H1 (cell line): ENCODE results near the gene FOXN3. TPM values are rescaled to one million over a fixed set of nuclear protein-coding genes. Genes with fewer than 3 reads are reported as not detected.

Experiments
- CTCF ChIA-PET: fragments of 300-600 bp; sonication (Branson Sonifier 250); formaldehyde crosslinking; loops from one replicate; lab custom pipeline; 2021; ENCODE audit not compliant: partially characterized antibody; lab: Charles Lee
- POLR2A ChIA-PET: fragments of 300-600 bp; sonication (Branson Sonifier 250); formaldehyde crosslinking; loops from one replicate; lab custom pipeline; 2021; ENCODE audit warnings: inconsistent platforms; ENCODE audit not compliant: partially characterized antibody; lab: Charles Lee
- DNase-seq, 2 experiments: peaks; one replicate each; pipeline versions ENCODE4 v3.0.0 to v3.0.0-alpha.2; 2010 to 2022; ENCODE audit warnings: low spot score in 2 of 2, low read depth in 1 of 2, mixed read lengths in 1 of 2
- FAIRE-seq: peaks from 2 replicates; lab custom pipeline; 2011; peaks lifted over from hg19 to GRCh38; lab: Jason Lieb, UNC
- H2AFZ ChIP-seq: 2 replicates; pipeline ENCODE4 v1.8.1; 2012; ENCODE audit warnings: low read length, inconsistent platforms
- H2AK5ac ChIP-seq: 2 replicates; pipeline ENCODE4 v1.6.1; 2013; ENCODE audit warnings: low read depth, low read length
- H2BK120ac ChIP-seq: replicated peaks from 2 replicates; pipeline ENCODE3; 2013; ENCODE audit warnings: low read depth, low read length, inconsistent platforms
- H2BK12ac ChIP-seq: 2 replicates; pipeline ENCODE4 v1.6.1; 2013; ENCODE audit warnings: low read depth, low read length
- H2BK15ac ChIP-seq: 2 replicates; pipeline ENCODE4 v1.6.1; 2013; ENCODE audit warnings: low read length
- H2BK20ac ChIP-seq: 2 replicates; pipeline ENCODE4 v1.6.1; 2013; ENCODE audit warnings: low read length
- H2BK5ac ChIP-seq: 2 replicates; pipeline ENCODE4 v1.6.1; 2013; ENCODE audit warnings: low read depth, low read length
- H3K14ac ChIP-seq: 2 replicates; pipeline ENCODE4 v1.6.1; 2013; ENCODE audit warnings: inconsistent platforms; ENCODE audit not compliant: insufficient read length
- H3K18ac ChIP-seq: 2 replicates; pipeline ENCODE4 v1.6.1; 2013; ENCODE audit warnings: low read length; ENCODE audit errors: extremely low read depth
- H3K23ac ChIP-seq: 2 replicates; pipeline ENCODE4 v1.6.1; 2013; ENCODE audit warnings: inconsistent platforms; ENCODE audit not compliant: insufficient read length
- H3K23me2 ChIP-seq: 2 replicates; pipeline ENCODE4 v1.6.1; 2013; ENCODE audit warnings: low read depth, low read length
- H3K27ac ChIP-seq: 2 replicates; pipeline ENCODE4 v1.6.1; 2011; ENCODE audit warnings: low read depth, low read length, inconsistent platforms
- H3K27me3 ChIP-seq, 4 experiments: replicated peaks in 1 of 4; 1 replicate in 1 of 4; 2 replicates in 3 of 4; pipeline versions ENCODE4 v1.6.1 to v1.8.1; 2011 to 2013; ENCODE audit warnings: low read length in 3 of 4, mild to moderate bottlenecking in 3 of 4, inconsistent platforms in 2 of 4, mixed read lengths in 2 of 4, moderate library complexity in 1 of 4; ENCODE audit not compliant: control insufficient read depth in 3 of 4, insufficient read depth in 3 of 4; ENCODE audit errors: extremely low read depth in 1 of 4
- H3K36me3 ChIP-seq, 4 experiments: 2 replicates each; pipeline versions ENCODE4 v1.6.1 to v1.8.1; 2011 to 2013; ENCODE audit warnings: mild to moderate bottlenecking in 4 of 4, low read length in 3 of 4, moderate library complexity in 2 of 4, control low read depth in 1 of 4, inconsistent platforms in 1 of 4; ENCODE audit not compliant: insufficient read depth in 4 of 4, control insufficient read depth in 2 of 4
- H3K4ac ChIP-seq: replicated peaks from 2 replicates; pipeline ENCODE3; 2013; ENCODE audit warnings: low read length, low read depth, mixed read lengths, inconsistent platforms; ENCODE audit not compliant: insufficient read length
- H3K4me1 ChIP-seq, 4 experiments: replicated peaks in 1 of 4; 1 replicate in 1 of 4; 2 replicates in 3 of 4; pipeline versions ENCODE4 v1.6.1 to v1.8.1; 2011 to 2013; ENCODE audit warnings: low read length in 3 of 4, inconsistent platforms in 2 of 4, mixed read lengths in 1 of 4; ENCODE audit not compliant: insufficient read depth in 4 of 4, control insufficient read depth in 3 of 4
- H3K4me2 ChIP-seq, 2 experiments: 2 replicates each; pipeline versions ENCODE4 v1.6.1 to v1.8.1; 2011 to 2013; ENCODE audit warnings: low read depth in 2 of 2, low read length in 2 of 2, control low read depth in 1 of 2, inconsistent platforms in 1 of 2, mild to moderate bottlenecking in 1 of 2; ENCODE audit not compliant: insufficient read depth in 1 of 2
- H3K4me3 ChIP-seq, 4 experiments: fragments of 200-600, 300-600 bp in 1 of 4; sonication (generic), shearing (Covaris generic), sonication (Bioruptor Twin) in 1 of 4; 2 replicates each; pipeline versions ENCODE4 v1.5.1 to v1.8.1; 2011 to 2016; ENCODE audit warnings: low read length in 4 of 4, low read depth in 3 of 4, control low read depth in 2 of 4, inconsistent platforms in 2 of 4, mild to moderate bottlenecking in 2 of 4, mixed read lengths in 1 of 4, moderate library complexity in 1 of 4; ENCODE audit not compliant: insufficient read depth in 2 of 4; ENCODE audit errors: extremely low read depth in 1 of 4
- H3K56ac ChIP-seq: replicated peaks from 2 replicates; pipeline ENCODE3; 2013; ENCODE audit warnings: low read depth, mild to moderate bottlenecking, mixed read lengths, low read length, inconsistent platforms; ENCODE audit not compliant: insufficient read length
- H3K79me1 ChIP-seq: 2 replicates; pipeline ENCODE4 v1.6.1; 2013; ENCODE audit warnings: low read depth, low read length, control low read depth
- H3K79me2 ChIP-seq, 2 experiments: 2 replicates each; pipeline versions ENCODE4 v1.6.1 to v1.8.1; 2012 to 2013; ENCODE audit warnings: low read length in 2 of 2, mild to moderate bottlenecking in 2 of 2, inconsistent platforms in 1 of 2; ENCODE audit not compliant: insufficient read depth in 2 of 2, control insufficient read depth in 1 of 2
- H3K9ac ChIP-seq, 4 experiments: replicated peaks in 1 of 4; 1 replicate in 1 of 4; 2 replicates in 3 of 4; pipeline versions ENCODE4 v1.6.1 to v1.8.1; 2011 to 2013; ENCODE audit warnings: low read depth in 3 of 4, low read length in 3 of 4, control low read depth in 2 of 4, mild to moderate bottlenecking in 2 of 4, moderate library complexity in 2 of 4, inconsistent platforms in 1 of 4; ENCODE audit errors: extremely low read depth in 1 of 4
- H3K9me3 ChIP-seq, 2 experiments: 2 replicates each; pipeline versions ENCODE4 v1.6.1 to v1.8.1; 2012 to 2013; ENCODE audit warnings: mild to moderate bottlenecking in 2 of 2, moderate library complexity in 2 of 2, control low read depth in 1 of 2, inconsistent platforms in 1 of 2, low read depth in 1 of 2, low read length in 1 of 2, mixed read lengths in 1 of 2; ENCODE audit not compliant: insufficient read depth in 2 of 2
- H4K20me1 ChIP-seq, 2 experiments: replicated peaks in 1 of 2; 2 replicates each; pipeline versions ENCODE3 to v1.8.1; 2011 to 2013; ENCODE audit warnings: inconsistent platforms in 2 of 2, low read length in 2 of 2, mild to moderate bottlenecking in 1 of 2; ENCODE audit not compliant: insufficient read depth in 2 of 2, control insufficient read depth in 1 of 2
- H4K5ac ChIP-seq: 2 replicates; pipeline ENCODE4 v1.6.1; 2013; ENCODE audit warnings: low read length, low read depth, mixed read lengths, inconsistent platforms; ENCODE audit not compliant: insufficient read length
- H4K8ac ChIP-seq: 2 replicates; pipeline ENCODE4 v1.8.0; 2013; ENCODE audit warnings: mild to moderate bottlenecking, moderate library complexity, low read length, inconsistent platforms; ENCODE audit not compliant: insufficient read depth; ENCODE audit errors: extremely low read depth
- H4K91ac ChIP-seq: replicated peaks from 2 replicates; pipeline ENCODE3; 2013; ENCODE audit warnings: low read length, mixed read lengths, inconsistent platforms; ENCODE audit not compliant: insufficient read length
- CBX8 ChIP-seq: fragments of 300-800, 300-1000 bp; sonication (generic); IDR thresholded peaks from 2 replicates; pipeline ENCODE4 v1.7.1; 2016; ENCODE audit warnings: low read depth, low read length, borderline replicate concordance
- FOSL1 ChIP-seq: IDR thresholded peaks from 2 replicates; pipeline ENCODE4 v1.6.1; 2011; ENCODE audit warnings: mild to moderate bottlenecking, low read depth, low read length, moderate library complexity; ENCODE audit not compliant: insufficient read depth
- MAFK ChIP-seq: IDR thresholded peaks from 2 replicates; pipeline ENCODE4 v1.6.1; 2012; ENCODE audit warnings: low read depth, mild to moderate bottlenecking, improper control_type of control experiment, low read length
- POLR2AphosphoS5 ChIP-seq: IDR thresholded peaks from 2 replicates; pipeline ENCODE4 v1.6.1; 2011; ENCODE audit warnings: low read depth, low read length
- RAD21 ChIP-seq, 2 experiments: IDR thresholded peaks in 1 of 2; conservative IDR thresholded peaks in 1 of 2; 2 replicates each; pipeline ENCODE4 v1.6.1; 2011; ENCODE audit warnings: low read depth in 2 of 2, low read length in 2 of 2, improper control_type of control experiment in 1 of 2, inconsistent platforms in 1 of 2, mild to moderate bottlenecking in 1 of 2, moderate library complexity in 1 of 2
- RBBP5 ChIP-seq: IDR thresholded peaks from 2 replicates; pipeline ENCODE4 v1.7.1; 2012; ENCODE audit warnings: low read depth, mild to moderate bottlenecking, inconsistent platforms, low read length, moderate library complexity, borderline replicate concordance
- WGBS, 2 experiments: shearing (Covaris generic) in 1 of 2; methylation state at CpG; one replicate each; pipeline versions ENCODE4 v1.1.6 to v1.1.7; 2013 to 2015; ENCODE audit warnings: low lambda C conversion rate in 2 of 2, mixed read lengths in 2 of 2, inconsistent platforms in 1 of 2, low coverage in 1 of 2, missing lambda C conversion rate in 1 of 2; ENCODE audit not compliant: insufficient replicate concordance in 2 of 2, insufficient coverage in 1 of 2, insufficient read length in 1 of 2; ENCODE audit errors: extremely low coverage in 1 of 2, missing lambda C conversion rate in 1 of 2; 5-methylcytosine and 5-hydroxymethylcytosine counted together
- polyA plus RNA-seq, 7 experiments: library from polyadenylated mRNA; depleted of rRNA in 3 of 7; stranded (reverse) in 5 of 7; unstranded in 2 of 7; fragments of >200 nt in 5 of 7; fragments of 200-250 nt in 2 of 7; gene quantifications; 1 replicate in 5 of 7; 2 replicates in 1 of 7; 4 replicates in 1 of 7; pipeline versions ENCODE4 v1.2.1 to v1.2.3, GENCODE V29; 2011 to 2013; ENCODE audit warnings: missing spikeins in 2 of 7, mixed read lengths in 2 of 7
- total RNA-seq: library from RNA; stranded (reverse); fragmentation: NEBNext Ultra II Directional; extraction: Animal tissue kit (Norgen Biotek cat#: 25700); gene quantifications from 2 replicates; pipeline ENCODE4 v1.2.1, GENCODE V29; 2021
- TF ChIP-seq, protein P1 (sequence below), 3 experiments: IDR thresholded peaks; 1 replicate in 2 of 3; 2 replicates in 1 of 3; pipeline versions ENCODE4 v1.5.1 to v1.6.1; 2011; ENCODE audit warnings: low read length in 3 of 3, mild to moderate bottlenecking in 3 of 3, inconsistent platforms in 2 of 3, low read depth in 1 of 3, moderate library complexity in 1 of 3; ENCODE audit not compliant: insufficient read depth in 1 of 3; ENCODE audit errors: control extremely low read depth in 1 of 3

Gene FOXN3
- total and polyA plus RNA-seq, 2 of the 8 experiments (the other 6 are each of a cell fraction or from before 2014, with no cell fraction given) = 52.6 to 178 TPM

DNA sequence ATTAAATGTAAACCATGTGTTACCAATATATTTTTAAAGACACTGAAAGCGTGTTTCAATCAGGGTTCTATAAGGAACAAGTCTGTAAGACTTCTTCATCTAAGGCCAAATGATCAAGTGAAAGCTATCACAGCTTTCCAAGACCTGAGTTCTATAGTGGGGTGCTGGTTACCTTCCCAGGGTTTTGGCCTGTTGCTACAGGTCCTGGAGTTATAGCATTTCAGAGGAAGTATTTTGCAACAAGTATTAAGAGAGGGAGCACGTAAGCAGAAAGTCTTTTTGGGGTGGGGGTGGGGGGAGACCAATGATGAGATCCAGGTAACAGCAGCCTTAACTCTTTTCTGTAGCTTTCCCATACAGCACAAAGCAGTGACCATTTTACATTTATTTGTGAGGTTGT lies 43.8 kb downstream of the FOXN3 start:
- CTCF ChIA-PET = interaction anchor here (0.6 to 0.7 kb wide), 2 partner anchors 141 to 167 kb away, joined by 3 to 5 read pairs; no protein-coding TSS in a partner anchor
- Histone ChIP-seq H3K27me3 (no peaks in the 10 kb centered on the region), H2BK120ac (no peak overlapping the region), H3K4ac (no peak overlapping the region), H3K36me3 (no peaks in the 10 kb centered on the region), H2BK12ac (no peak overlapping the region), H3K56ac (no peak overlapping the region), H3K4me2 (no peak overlapping the region), H2BK5ac (no peak overlapping the region), H4K8ac (no peak overlapping the region), H3K9me3 (no peaks in the 10 kb centered on the region), H3K27ac (no peak overlapping the region), H3K79me2 (peaks cover 17 to 100% of the 10 kb centered on the region in 2 experiments), H4K20me1 (peaks cover 7 to 10% of the 10 kb centered on the region in 2 experiments), H2AK5ac (no peak overlapping the region), H2AFZ (no peak overlapping the region), H3K4me3 (no peak overlapping the region), H3K23ac (no peak overlapping the region), H3K14ac (no peak overlapping the region), H3K23me2 (no peaks in the 10 kb centered on the region), H2BK20ac (no peak overlapping the region), H3K4me1 (peaks cover 0 to 15% (median 8%) of the 10 kb centered on the region in 4 experiments; a peak in 5 of 7 replicates), H4K91ac (no peak overlapping the region), H4K5ac (no peak overlapping the region), H3K79me1 (peaks cover 6% of the 10 kb centered on the region; the same call in 1 of the 2 replicates), H3K18ac (no peak overlapping the region), H2BK15ac (no peak overlapping the region), H3K9ac (no peak overlapping the region)
- 76% methylated on average over 2 of the region's 2 CpGs; no CpG with 5 or more reads in 1 of the 2 experiments for WGBS, 2 experiments
- no peak for FAIRE-seq
- TF ChIP-seq MAFK (no peak), RAD21 (IDR thresholded peaks at IDR 0.05 in 1 of 2, conservative IDR thresholded peaks at IDR 0.05 in 1 of 2; ENCODE audit: low read depth in 2 of 2, low read length in 2 of 2) (no peak), CBX8 (no peak), POLR2AphosphoS5 (no peak), RBBP5 (no peak), FOSL1 (no peak)
- TF ChIP-seq, protein P1, sequence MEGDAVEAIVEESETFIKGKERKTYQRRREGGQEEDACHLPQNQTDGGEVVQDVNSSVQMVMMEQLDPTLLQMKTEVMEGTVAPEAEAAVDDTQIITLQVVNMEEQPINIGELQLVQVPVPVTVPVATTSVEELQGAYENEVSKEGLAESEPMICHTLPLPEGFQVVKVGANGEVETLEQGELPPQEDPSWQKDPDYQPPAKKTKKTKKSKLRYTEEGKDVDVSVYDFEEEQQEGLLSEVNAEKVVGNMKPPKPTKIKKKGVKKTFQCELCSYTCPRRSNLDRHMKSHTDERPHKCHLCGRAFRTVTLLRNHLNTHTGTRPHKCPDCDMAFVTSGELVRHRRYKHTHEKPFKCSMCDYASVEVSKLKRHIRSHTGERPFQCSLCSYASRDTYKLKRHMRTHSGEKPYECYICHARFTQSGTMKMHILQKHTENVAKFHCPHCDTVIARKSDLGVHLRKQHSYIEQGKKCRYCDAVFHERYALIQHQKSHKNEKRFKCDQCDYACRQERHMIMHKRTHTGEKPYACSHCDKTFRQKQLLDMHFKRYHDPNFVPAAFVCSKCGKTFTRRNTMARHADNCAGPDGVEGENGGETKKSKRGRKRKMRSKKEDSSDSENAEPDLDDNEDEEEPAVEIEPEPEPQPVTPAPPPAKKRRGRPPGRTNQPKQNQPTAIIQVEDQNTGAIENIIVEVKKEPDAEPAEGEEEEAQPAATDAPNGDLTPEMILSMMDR (IDR thresholded peaks at IDR 0.05; ENCODE audit: control extremely low read depth in 1 of 3, insufficient read depth in 1 of 3, low read depth in 1 of 3, low read length in 3 of 3) = no peak
- POLR2A ChIA-PET = interaction anchor here (0.6 to 1.1 kb wide), 2 partner anchors 24 to 830 kb away, joined by 3 read pairs; no protein-coding TSS in a partner anchor
- DNase-seq = no peak
